H9 (cell line): ENCODE results near the gene C13orf42. TPM values are rescaled to one million over a fixed set of nuclear protein-coding genes. Genes with fewer than 3 reads are reported as not detected.

Source experiments
- DNase-seq: peaks from one replicate; pipeline ENCODE4 v3.0.0-alpha.2; 2017
- H2AFZ ChIP-seq: one replicate; pipeline ENCODE4 v1.6.1; 2013; ENCODE audit warnings: mild to moderate bottlenecking, low read length, control low read depth, moderate library complexity
- H2AK5ac ChIP-seq: 2 replicates; pipeline ENCODE4 v1.6.1; 2013; ENCODE audit warnings: low read length, control low read depth, mixed read lengths; ENCODE audit not compliant: insufficient read length
- H2BK120ac ChIP-seq: one replicate; pipeline ENCODE4 v1.6.1; 2013; ENCODE audit warnings: low read depth, mild to moderate bottlenecking, low read length, control low read depth, inconsistent platforms; ENCODE audit not compliant: poor library complexity, severe bottlenecking
- H2BK12ac ChIP-seq: 2 replicates; pipeline ENCODE4 v1.6.1; 2013; ENCODE audit warnings: low read length, control low read depth, mixed read lengths, low read depth; ENCODE audit not compliant: insufficient read length
- H2BK15ac ChIP-seq: 2 replicates; pipeline ENCODE4 v1.6.1; 2013; ENCODE audit warnings: low read depth, low read length, control low read depth
- H2BK20ac ChIP-seq: one replicate; pipeline ENCODE4 v1.6.1; 2013; ENCODE audit warnings: low read depth, mild to moderate bottlenecking, low read length, control low read depth, inconsistent platforms; ENCODE audit not compliant: poor library complexity, severe bottlenecking
- H2BK5ac ChIP-seq: 2 replicates; pipeline ENCODE4 v1.6.1; 2013; ENCODE audit warnings: low read length, control low read depth, mixed read lengths; ENCODE audit not compliant: insufficient read length
- H3K14ac ChIP-seq: 2 replicates; pipeline ENCODE4 v1.6.1; 2013; ENCODE audit warnings: low read length, control low read depth; ENCODE audit not compliant: insufficient read depth
- H3K18ac ChIP-seq: 2 replicates; pipeline ENCODE4 v1.6.1; 2013; ENCODE audit warnings: low read depth, mild to moderate bottlenecking, mixed read lengths, low read length, control low read depth; ENCODE audit not compliant: insufficient read length
- H3K23ac ChIP-seq: 2 replicates; pipeline ENCODE4 v1.6.1; 2013; ENCODE audit warnings: low read length, control low read depth, mixed read lengths, low read depth; ENCODE audit not compliant: insufficient read length
- H3K23me2 ChIP-seq: 2 replicates; pipeline ENCODE4 v1.6.1; 2013; ENCODE audit warnings: low read depth, mild to moderate bottlenecking, mixed read lengths, low read length, control low read depth; ENCODE audit not compliant: insufficient read length, poor library complexity, severe bottlenecking
- H3K27ac ChIP-seq: 2 replicates; pipeline ENCODE4 v1.5.1; 2013; ENCODE audit warnings: low read length, control low read depth, mixed read lengths, low read depth; ENCODE audit not compliant: insufficient read length
- H3K27me3 ChIP-seq: 2 replicates; pipeline ENCODE4 v1.6.1; 2013; ENCODE audit warnings: low read length, control low read depth, inconsistent platforms; ENCODE audit not compliant: insufficient read depth
- H3K4ac ChIP-seq: 2 replicates; pipeline ENCODE4 v1.6.1; 2013; ENCODE audit warnings: low read depth, mild to moderate bottlenecking, control low read depth, inconsistent platforms, low read length, moderate library complexity
- H3K4me1 ChIP-seq: 2 replicates; pipeline ENCODE4 v1.6.1; 2013; ENCODE audit warnings: low read length, control low read depth, inconsistent platforms; ENCODE audit not compliant: insufficient read depth
- H3K4me2 ChIP-seq: 2 replicates; pipeline ENCODE4 v1.6.1; 2013; ENCODE audit warnings: low read length, control low read depth, mixed read lengths; ENCODE audit not compliant: insufficient read length, insufficient read depth
- H3K56ac ChIP-seq: 2 replicates; pipeline ENCODE4 v1.6.1; 2013; ENCODE audit warnings: low read depth, mild to moderate bottlenecking, mixed read lengths, low read length, control low read depth; ENCODE audit not compliant: insufficient read length
- H3K79me1 ChIP-seq: 2 replicates; pipeline ENCODE4 v1.6.1; 2013; ENCODE audit warnings: low read depth, mild to moderate bottlenecking, moderate library complexity, low read length, control low read depth, inconsistent platforms; ENCODE audit not compliant: insufficient read depth, poor library complexity, severe bottlenecking
- H3K79me2 ChIP-seq: 2 replicates; pipeline ENCODE4 v1.6.1; 2013; ENCODE audit warnings: low read length, control low read depth, inconsistent platforms; ENCODE audit not compliant: insufficient read depth
- H3K9ac ChIP-seq: 2 replicates; pipeline ENCODE4 v1.6.1; 2013; ENCODE audit warnings: low read length, control low read depth, mixed read lengths; ENCODE audit not compliant: insufficient read length; ENCODE audit errors: extremely low read depth
- H3K9me3 ChIP-seq: one replicate; pipeline ENCODE4 v1.6.1; 2013; ENCODE audit warnings: low read depth, low read length, inconsistent platforms; ENCODE audit not compliant: control insufficient read depth
- H3T11ph ChIP-seq: one replicate; pipeline ENCODE4 v1.6.1; 2013; ENCODE audit warnings: mild to moderate bottlenecking, low read length, control low read depth, inconsistent platforms
- H4K20me1 ChIP-seq: one replicate; pipeline ENCODE4 v1.6.1; 2013; ENCODE audit not compliant: control insufficient read depth, insufficient read length, insufficient read depth
- H4K5ac ChIP-seq: 2 replicates; pipeline ENCODE4 v1.6.1; 2013; ENCODE audit warnings: low read depth, mild to moderate bottlenecking, mixed read lengths, low read length, control low read depth; ENCODE audit not compliant: insufficient read length
- H4K8ac ChIP-seq: replicated peaks from 2 replicates; pipeline ENCODE4 v1.6.1; 2013; ENCODE audit warnings: low read length, control low read depth, mixed read lengths, low read depth; ENCODE audit not compliant: insufficient read length
- H4K91ac ChIP-seq: 2 replicates; pipeline ENCODE4 v1.6.1; 2013; ENCODE audit warnings: low read depth, mild to moderate bottlenecking, moderate library complexity, mixed read lengths, low read length, control low read depth; ENCODE audit not compliant: insufficient read length
- H3K27ac Mint-ChIP-seq, 3 experiments: 2 replicates in 2 of 3; 3 replicates in 1 of 3; pipeline ENCODE4 v1.8.0; 2020 to 2021; ENCODE audit warnings: mixed read lengths in 3 of 3, mild to moderate bottlenecking in 1 of 3, moderate library complexity in 1 of 3
- H3K27me3 Mint-ChIP-seq: 2 replicates; pipeline ENCODE4 v1.8.0; 2021; ENCODE audit warnings: low read depth, mild to moderate bottlenecking, moderate library complexity, mixed read lengths
- H3K36me3 Mint-ChIP-seq, 3 experiments: 2 replicates in 2 of 3; 3 replicates in 1 of 3; pipeline ENCODE4 v1.8.0; 2020 to 2021; ENCODE audit warnings: low read depth in 3 of 3, mixed read lengths in 3 of 3; ENCODE audit not compliant: insufficient read depth in 1 of 3
- H3K4me1 Mint-ChIP-seq, 2 experiments: 2 replicates each; pipeline ENCODE4 v1.8.0; 2020; ENCODE audit warnings: mixed read lengths in 2 of 2
- H3K4me3 Mint-ChIP-seq, 2 experiments: 2 replicates in 1 of 2; 3 replicates in 1 of 2; pipeline ENCODE4 v1.8.0; 2020 to 2021; ENCODE audit warnings: mild to moderate bottlenecking in 2 of 2, mixed read lengths in 2 of 2, moderate library complexity in 1 of 2
- H3K9me3 Mint-ChIP-seq, 2 experiments: 2 replicates in 1 of 2; 3 replicates in 1 of 2; pipeline ENCODE4 v1.8.0; 2020; ENCODE audit warnings: mild to moderate bottlenecking in 2 of 2, mixed read lengths in 2 of 2, moderate library complexity in 1 of 2
- WGBS: extraction: QIAGEN DNeasy Blood & Tissue Kit; methylation state at CpG from one replicate; pipeline ENCODE4 v1.1.7; 2013; ENCODE audit warnings: missing lambda C conversion rate, low lambda C conversion rate, mixed read lengths; ENCODE audit not compliant: insufficient read length; ENCODE audit errors: extremely low coverage; 5-methylcytosine and 5-hydroxymethylcytosine counted together
- total RNA-seq: library from RNA; stranded (reverse); gene quantifications from 2 replicates; pipeline ENCODE4 v1.2.1, GENCODE V29; 2021
- TF ChIP-seq, protein P1 (sequence below): fragments of 200-600 bp; sonication (generic); conservative IDR thresholded peaks from 3 replicates; pipeline ENCODE4 v1.8.0; 2021; ENCODE audit warnings: antibody characterized with exemption, mild to moderate bottlenecking

The C13orf42 gene
- total RNA-seq, 1 experiment from 2014 or later: 16.5 TPM

GRCh38 chr13:51043310-51043709, 67.8 kb downstream of the C13orf42 start:
- Histone ChIP-seq H3K4ac (no peak overlapping the region), H3K4me1 (no peaks in the 10 kb centered on the region), H3K23me2 (no peaks in the 10 kb centered on the region), H2AK5ac (no peak overlapping the region), H3K4me2 (no peak overlapping the region), H3K79me1 (no peaks in the 10 kb centered on the region), H2BK20ac (no peak overlapping the region), H3K27ac (no peak overlapping the region), H3K56ac (no peak overlapping the region), H4K8ac (no peak overlapping the region), H2AFZ (no peak overlapping the region), H2BK12ac (no peak overlapping the region), H2BK15ac (no peak overlapping the region), H4K91ac (no peak overlapping the region), H3K9me3 (no peaks in the 10 kb centered on the region), H3K14ac (no peak overlapping the region), H4K5ac (no peak overlapping the region), H4K20me1 (no peaks in the 10 kb centered on the region), H2BK120ac (no peak overlapping the region), H3K18ac (no peak overlapping the region), H3K23ac (no peak overlapping the region), H2BK5ac (no peak overlapping the region), H3K9ac (no peak overlapping the region), H3T11ph (no peak overlapping the region), H3K79me2 (no peaks in the 10 kb centered on the region), H3K27me3 (no peaks in the 10 kb centered on the region)
- H3K9me3 Mint-ChIP-seq: no peaks in the 10 kb centered on the region
- no peak for DNase-seq
- H3K27ac Mint-ChIP-seq: no peak overlapping the region; a peak in 1 of 7 replicates
- WGBS: no CpG with 5 or more reads among the region's 5 CpGs
- H3K4me3 Mint-ChIP-seq: no peak overlapping the region
- H3K4me1 Mint-ChIP-seq: peaks cover 3 to 13% of the 10 kb centered on the region in 2 experiments; a peak in 3 of 4 replicates
- no peaks in the 10 kb centered on the region for H3K27me3 Mint-ChIP-seq
- TF ChIP-seq, protein P1, sequence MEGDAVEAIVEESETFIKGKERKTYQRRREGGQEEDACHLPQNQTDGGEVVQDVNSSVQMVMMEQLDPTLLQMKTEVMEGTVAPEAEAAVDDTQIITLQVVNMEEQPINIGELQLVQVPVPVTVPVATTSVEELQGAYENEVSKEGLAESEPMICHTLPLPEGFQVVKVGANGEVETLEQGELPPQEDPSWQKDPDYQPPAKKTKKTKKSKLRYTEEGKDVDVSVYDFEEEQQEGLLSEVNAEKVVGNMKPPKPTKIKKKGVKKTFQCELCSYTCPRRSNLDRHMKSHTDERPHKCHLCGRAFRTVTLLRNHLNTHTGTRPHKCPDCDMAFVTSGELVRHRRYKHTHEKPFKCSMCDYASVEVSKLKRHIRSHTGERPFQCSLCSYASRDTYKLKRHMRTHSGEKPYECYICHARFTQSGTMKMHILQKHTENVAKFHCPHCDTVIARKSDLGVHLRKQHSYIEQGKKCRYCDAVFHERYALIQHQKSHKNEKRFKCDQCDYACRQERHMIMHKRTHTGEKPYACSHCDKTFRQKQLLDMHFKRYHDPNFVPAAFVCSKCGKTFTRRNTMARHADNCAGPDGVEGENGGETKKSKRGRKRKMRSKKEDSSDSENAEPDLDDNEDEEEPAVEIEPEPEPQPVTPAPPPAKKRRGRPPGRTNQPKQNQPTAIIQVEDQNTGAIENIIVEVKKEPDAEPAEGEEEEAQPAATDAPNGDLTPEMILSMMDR: no peak
- no peaks in the 10 kb centered on the region; a peak in 1 of 7 replicates for H3K36me3 Mint-ChIP-seq
